AML-193 (cell line): Measurements from ENCODE around the gene PAFAH1B1.
"Not testable (repeated sequence)": the region's sequence is repeated elsewhere in the genome, so short reads cannot be mapped to it uniquely, and the experiment has no call there.

ENCODE experiments used
- DNase-seq, 2 experiments: peaks; one replicate each; lab custom pipeline; 2025; lab: John Stamatoyannopoulos, UW

The PAFAH1B1 gene

GRCh38 chr17:2690165-2691068, 97.0 kb downstream of the PAFAH1B1 start:
- no peak for DNase-seq

- no peak for DNase-seq
Observed at GRCh38 chr17:2691069-2691871, 97.8 kb downstream of the PAFAH1B1 start.

GRCh38 chr17:2691965-2692780, 98.7 kb downstream of the PAFAH1B1 start:
- no peak for DNase-seq

- DNase-seq, result no peak
Observed at GRCh38 chr17:2692781-2693135, 99.3 kb downstream of the PAFAH1B1 start.

- no peak for DNase-seq
Observed at GRCh38 chr17:2693561-2694380, 100.3 kb downstream of the PAFAH1B1 start.

- no peak for DNase-seq
Observed at GRCh38 chr17:2694381-2695242, 101.2 kb downstream of the PAFAH1B1 start.

GRCh38 chr17:2695243-2695960, 101.9 kb downstream of the PAFAH1B1 start:
- DNase-seq, result no peak

GRCh38 chr17:2695961-2696760, 102.7 kb downstream of the PAFAH1B1 start:
- no peak for DNase-seq

GRCh38 chr17:2697611-2698162, 104.2 kb downstream of the PAFAH1B1 start:
- no peak for DNase-seq

- not testable (repeated sequence) for DNase-seq
Observed at GRCh38 chr17:2699216-2699805, 105.9 kb downstream of the PAFAH1B1 start.

GRCh38 chr17:2700030-2700490, 106.6 kb downstream of the PAFAH1B1 start:
- no peak for DNase-seq

GRCh38 chr17:2700491-2701141, 107.2 kb downstream of the PAFAH1B1 start:
- DNase-seq, result peak; percentile 87 to 100

GRCh38 chr17:2701161-2701995, 107.9 kb downstream of the PAFAH1B1 start:
- no peak for DNase-seq

- DNase-seq, result no peak
Observed at GRCh38 chr17:2701996-2702741, 108.7 kb downstream of the PAFAH1B1 start.

GRCh38 chr17:2703181-2703580, 109.7 kb downstream of the PAFAH1B1 start:
- no peak for DNase-seq

- DNase-seq, result no peak
Observed at GRCh38 chr17:2703606-2704005, 110.2 kb downstream of the PAFAH1B1 start.
